GM19395 (cell line): ENCODE results near the gene C1orf159.
"Not testable (repeated sequence)": the region's sequence is repeated elsewhere in the genome, so short reads cannot be mapped to it uniquely, and the experiment has no call there.

ENCODE experiments used
- ATAC-seq: cut with Tn5 transposase; IDR thresholded peaks from one replicate; pipeline ENCODE4 v1.9.1; 2021; ENCODE audit warnings: mild to moderate bottlenecking, moderate library complexity; ENCODE audit not compliant: unreplicated experiment

Gene C1orf159

DNA sequence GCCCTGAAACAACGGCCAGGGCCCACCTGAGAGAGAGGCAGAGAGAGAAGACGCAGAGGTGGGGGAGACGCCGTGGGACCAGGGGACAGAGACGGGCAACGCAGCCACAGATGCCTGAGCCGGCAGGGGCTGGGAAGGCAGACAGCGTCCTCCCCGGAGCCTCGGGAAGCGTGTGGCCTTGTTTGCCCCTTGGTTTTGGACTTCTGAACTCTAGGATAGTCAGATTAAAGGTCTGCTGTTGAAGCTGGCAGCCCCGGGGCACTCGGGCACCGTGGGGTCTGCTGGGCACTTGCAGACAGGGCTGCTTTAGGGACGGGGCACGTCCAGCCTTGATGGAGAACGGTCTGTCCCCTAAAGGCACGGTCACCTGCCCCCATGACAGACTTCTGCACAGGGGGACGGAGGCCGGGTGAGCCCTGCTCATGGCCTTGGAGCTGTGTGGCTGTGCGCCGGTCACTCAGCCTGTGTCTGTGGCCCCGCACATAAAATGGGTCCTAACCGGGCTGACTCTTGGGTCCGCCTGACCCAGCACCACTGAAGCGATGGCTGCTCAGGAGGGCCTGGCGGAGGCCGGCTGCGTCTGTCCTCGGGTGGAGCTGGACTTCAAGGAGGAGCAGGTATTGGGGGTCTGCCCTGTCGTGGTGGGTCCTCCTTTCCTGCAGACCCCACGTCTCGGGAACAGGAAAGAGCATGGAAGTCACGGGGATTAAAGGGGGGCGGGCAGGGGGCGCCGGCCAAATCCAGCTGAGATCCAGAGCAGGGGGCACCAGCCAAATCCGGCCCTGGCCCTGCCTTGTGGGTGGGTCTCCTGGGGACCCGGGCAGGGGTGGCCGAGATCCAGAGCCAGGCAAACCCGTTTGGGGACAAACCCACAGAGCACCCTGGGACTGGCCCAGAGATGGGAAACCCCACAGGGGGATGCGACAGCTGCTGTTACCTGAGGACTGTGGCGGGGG lies 32.2 kb downstream of the C1orf159 start:
- no peak for ATAC-seq

DNA sequence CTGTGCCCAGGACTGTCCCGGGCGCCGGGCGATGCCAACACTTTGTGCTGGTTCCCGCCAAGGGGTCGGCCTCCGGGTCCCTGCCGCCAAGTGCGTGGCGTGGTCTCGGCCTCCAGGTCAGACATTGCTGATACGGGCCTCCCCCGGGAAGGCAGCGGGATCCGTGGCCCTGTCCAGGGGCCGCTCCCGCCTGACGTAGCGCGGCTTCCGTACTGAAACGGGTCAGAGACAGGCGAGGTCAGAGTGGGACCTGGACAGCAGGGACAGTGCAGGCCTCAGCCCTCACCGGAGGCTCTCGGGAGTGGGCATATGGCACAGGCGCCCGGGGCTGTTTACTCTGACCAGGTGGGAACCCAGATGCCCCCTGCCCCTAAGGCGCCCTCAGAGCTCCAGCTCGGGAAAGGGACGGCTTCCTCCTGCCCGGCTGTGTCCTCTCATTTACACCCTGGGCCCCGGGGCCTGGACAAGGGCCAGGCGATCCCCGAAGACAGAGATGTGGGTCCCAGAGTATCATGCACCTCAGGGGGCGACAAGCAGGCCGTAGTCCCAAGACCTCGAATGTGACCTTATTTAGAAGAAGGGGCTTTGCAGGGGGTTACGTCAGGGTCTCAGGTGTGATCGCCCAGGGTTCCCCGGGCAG lies 33.0 kb downstream of the C1orf159 start:
- ATAC-seq: no peak

DNA sequence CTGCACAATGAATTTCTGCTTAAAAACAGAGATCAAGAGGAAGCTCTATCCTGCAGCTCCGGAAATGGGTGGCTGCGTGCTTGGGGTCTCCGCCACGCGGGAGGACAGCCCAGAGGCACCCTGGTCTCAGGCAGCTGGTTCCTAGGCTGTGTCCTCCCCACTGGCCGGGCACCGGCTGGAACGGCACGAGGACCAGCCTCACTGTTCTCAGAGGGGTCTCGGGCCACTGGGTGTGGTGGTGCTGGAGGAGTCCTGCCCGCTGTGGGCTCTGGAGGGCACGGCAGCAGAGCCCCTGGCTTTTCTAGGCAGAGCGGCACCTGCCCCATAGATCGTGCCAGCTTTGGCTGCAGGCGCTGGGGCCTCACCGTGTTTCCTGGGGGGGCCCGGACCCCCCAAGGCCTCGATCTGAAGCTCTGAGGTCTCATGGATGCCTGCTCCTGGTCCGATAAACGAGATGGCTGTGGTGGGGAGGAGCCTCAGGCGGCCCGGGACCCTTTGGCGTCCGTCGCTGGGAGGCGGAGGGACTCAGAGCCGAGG lies 33.6 kb downstream of the C1orf159 start:
- no peak for ATAC-seq

DNA sequence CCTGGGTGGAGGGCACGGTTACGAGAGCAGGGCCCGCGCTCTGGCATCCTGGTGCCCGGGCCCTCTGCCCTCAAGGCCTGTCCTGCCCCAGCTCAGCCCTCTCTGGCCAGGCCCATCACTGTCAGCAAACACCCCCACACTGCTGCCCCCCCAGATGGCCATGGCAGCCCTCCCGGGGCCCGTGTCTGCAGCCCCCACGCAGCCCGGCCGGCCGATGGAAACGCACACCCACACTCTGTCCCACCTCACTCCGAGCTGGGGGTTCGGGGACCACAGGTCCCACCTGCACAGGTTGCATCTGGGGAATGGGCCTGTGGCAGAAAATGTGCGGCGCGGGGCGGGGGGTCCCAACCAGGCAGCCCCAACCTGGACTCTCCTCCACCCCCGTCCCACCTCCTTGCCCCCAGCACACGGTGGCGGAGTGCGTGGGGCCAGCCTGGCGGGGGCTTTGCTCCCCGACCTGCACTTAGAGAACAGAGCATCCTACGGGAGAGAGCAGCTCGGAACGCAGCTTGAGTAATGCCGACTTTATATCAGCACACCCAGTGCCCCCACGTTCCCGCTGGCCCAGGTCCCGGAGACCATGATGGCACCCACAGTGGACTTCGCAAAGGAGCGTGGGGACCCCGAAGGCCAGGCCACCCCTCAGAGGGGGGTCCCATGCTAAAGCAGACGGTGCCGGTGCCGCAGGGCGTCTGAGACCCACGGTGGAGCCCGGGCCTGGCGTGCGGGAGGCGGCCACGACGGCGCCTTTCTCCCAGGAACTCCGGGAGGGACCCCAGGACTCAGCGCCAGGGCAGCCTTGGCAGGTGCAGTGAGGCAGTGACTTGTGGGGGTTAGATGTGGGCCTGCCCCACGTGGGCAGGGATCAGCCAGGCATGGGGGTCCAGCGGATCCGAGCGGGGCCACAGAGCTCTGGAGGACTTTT lies 34.3 kb downstream of the C1orf159 start:
- ATAC-seq: no peak

DNA sequence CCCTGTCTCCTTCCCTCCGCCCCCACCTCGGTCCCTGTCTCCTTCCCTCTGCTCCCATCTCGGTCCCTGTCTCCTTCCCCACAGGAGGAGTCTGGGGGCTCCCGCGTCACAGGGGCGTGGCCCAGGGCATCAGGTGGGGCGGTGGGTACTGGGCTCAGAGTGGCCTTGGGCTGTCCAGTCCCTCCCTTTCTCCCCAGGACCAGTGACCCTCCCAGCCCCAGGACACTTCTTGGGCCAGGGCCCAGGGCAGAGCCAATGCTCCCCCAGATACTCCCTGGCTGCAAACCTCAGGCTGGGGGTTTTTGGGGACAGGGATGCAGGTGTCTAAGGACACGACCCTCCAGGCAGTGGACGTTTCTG lies 35.0 kb downstream of the C1orf159 start:
- ATAC-seq: no peak

DNA sequence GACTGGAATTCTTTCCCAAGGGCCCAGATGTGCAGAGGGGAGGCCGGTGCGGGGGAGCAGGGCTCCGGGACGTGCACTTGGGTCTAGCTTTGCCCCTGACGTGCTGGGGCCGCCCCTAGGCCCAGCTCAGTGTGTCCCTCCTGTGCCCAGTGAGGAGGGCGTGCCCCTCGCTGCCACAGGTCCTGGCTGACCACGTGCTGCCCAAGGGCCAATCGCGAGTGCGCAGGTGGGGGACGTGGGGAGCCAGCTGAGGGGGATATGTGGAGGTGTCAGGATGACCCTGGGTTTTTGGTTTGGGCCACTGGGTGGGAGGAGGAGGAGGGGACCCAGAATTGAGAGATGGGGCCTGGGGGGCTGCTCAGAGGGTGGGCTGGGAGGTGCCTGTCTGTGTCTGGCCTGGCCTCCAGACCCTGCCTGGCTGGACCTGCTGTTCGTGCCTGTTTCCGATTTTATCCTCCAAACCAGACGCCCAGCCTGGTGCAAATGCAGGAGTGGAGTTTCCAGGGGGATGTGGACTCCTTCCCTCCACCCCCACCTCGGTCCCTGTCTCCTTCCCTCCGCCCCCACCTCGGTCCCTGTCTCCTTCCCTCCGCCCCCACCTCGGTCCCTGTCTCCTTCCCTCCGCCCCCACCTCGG lies 35.6 kb downstream of the C1orf159 start:
- no peak for ATAC-seq

DNA sequence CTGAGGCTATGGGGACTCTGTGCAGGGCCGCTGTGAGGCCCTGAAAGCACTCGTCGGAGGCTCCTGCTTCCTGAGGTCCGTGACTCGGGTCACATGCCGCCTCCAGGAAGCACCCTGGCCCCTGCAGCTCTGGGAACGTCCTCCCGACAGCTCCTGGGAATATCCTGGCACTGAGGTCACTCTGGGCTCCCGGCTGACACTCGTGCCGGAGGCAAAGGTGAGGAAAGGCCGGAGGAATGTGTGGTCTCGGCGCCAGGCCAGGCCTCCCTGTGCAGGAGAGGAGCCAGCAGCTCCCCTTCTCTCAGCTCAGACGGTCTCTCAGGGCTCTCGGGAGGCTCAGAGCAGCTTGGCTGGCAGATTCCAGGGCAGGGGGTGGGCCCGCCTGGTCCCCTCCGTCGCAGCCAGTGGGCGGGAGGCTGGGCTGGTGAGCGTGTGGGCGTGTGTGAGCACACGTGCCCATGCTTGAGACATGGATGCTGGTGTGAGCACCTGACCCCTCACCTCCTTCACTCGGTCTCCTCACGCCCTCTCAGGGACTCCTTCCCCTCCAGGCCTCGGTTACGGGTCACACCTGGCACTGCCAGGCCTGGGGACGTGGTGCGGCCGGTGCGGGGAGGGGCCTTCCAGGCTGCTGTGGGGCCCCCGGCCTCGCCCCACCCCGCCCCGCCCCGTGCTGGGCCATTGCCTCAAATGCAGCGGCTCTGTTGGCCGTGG lies 36.3 kb downstream of the C1orf159 start:
- ATAC-seq: no peak

DNA sequence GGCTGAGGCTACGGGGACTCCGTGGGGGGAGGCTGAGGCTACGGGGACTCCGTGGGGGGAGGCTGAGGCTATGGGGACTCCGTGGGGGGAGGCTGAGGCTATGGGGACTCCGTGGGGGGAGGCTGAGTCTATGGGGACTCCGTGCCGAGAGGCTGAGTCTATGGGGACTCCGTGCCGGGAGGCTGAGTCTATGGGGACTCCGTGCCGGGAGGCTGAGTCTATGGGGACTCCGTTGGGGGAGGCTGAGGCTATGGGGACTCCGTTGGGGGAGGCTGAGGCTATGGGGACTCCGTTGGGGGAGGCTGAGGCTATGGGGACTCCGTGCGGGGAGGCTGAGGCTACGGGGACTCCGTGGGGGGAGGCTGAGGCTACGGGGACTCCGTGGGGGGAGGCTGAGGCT lies 38.5 kb downstream of the C1orf159 start:
- not testable (repeated sequence) for ATAC-seq

DNA sequence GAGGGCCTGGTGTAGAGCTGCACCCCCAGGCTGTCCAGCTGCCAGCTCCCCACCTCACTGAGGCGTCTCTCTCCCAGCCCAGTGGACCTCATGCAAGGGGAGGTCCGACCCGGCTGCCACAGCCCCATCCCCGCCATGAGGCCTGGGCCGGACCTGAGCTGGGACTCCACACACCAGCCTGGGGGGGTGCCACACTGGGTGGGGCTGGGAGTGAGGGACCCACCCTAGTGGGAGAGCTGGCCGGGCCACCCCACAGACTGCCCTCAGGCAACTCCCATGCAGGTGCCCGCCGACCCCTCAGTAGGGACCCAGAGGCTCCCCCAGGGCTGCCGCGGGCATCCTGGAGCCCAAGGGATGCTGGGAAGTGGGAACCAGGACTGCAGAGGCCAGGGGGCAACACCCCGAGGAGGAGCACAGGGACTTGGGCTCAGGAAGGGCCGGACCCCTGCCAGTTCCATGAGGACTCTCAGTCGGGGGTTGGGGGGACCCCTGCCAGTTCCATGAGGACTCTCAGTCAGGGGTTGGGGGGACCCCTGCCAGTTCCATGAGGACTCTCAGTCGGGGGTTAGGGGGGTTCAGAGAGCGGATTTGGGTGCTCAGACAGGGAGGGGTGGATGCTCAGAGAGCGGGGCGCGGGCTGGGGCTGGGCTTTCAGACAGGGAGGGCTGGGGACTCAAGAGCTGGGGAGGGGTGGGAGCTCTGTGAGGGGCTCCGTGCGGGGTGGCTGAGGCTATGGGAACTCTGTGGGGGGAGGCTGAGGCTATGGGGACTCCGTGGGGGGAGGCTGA lies 40.5 kb downstream of the C1orf159 start:
- ATAC-seq: no peak

DNA sequence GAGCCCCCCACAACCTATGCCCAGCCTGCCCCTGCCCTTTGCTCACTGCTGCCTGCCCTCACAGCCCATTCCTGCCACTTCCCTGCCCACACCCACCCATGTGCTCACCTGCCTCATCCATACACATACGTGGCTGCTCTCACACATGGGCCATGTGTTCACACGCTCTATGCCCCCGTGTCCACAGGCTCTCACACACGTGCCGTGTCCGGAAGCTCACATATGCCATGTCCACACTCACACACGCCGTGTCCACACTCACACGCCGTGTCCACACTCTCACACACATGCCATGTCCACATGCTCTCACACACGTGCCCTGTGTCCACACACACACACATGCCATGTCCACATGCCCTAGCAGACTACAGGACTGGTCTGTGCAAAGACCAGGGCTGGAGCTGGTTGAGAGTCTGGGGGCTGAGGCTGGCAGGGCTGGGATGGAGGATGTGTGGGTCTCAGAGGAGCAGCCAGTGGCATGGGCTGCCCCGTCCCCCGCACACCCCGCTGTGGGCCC lies 41.2 kb downstream of the C1orf159 start:
- no peak for ATAC-seq

DNA sequence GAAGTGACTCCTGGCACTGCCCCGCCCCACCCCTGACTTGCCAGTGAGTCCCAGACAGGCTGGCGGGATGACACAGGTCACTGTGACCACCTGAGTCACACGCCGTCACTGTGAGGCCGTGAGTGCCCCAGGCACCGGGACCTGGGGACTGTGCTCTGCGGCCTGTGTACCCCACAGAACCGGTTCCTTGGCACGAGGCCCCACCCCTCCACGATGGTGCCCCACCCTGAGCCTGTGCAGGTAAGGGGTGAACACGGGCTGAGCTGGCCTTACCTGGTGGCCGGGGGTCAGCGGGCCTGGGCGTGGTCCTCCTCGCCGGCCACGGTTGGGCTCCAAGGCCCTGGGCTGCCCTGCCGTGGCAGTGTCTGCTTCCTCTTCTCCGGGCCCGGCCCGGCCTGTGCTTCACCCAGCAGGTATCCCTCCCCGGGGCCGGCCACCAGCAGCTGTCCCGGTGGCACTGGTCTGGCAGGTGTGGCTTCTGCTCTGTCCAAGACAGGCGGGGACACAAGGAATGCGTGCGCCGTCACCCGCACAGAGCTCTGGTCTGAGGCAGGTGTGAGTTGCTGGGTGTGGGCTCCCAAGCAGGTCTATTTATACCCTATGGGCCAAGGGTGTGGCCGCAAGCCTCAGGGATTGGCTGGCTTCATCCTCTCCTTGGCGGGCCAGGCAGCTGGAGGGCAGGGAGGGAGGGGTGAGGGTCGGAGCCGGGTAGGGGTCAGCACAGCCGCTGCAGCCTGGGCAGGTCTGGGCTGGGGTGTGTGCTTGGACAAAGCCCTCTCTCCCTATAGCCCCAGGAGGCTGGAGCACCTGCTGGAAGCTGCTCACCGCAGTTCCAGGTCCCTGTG lies 41.9 kb downstream of the C1orf159 start, which contains the start of gene RNF223:
TSS of gene RNF223 (minus strand) at position 564 of the 845 bp plus-strand sequence. CDS start 1,740 bp downstream, outside the sequence.
- no peak for ATAC-seq

DNA sequence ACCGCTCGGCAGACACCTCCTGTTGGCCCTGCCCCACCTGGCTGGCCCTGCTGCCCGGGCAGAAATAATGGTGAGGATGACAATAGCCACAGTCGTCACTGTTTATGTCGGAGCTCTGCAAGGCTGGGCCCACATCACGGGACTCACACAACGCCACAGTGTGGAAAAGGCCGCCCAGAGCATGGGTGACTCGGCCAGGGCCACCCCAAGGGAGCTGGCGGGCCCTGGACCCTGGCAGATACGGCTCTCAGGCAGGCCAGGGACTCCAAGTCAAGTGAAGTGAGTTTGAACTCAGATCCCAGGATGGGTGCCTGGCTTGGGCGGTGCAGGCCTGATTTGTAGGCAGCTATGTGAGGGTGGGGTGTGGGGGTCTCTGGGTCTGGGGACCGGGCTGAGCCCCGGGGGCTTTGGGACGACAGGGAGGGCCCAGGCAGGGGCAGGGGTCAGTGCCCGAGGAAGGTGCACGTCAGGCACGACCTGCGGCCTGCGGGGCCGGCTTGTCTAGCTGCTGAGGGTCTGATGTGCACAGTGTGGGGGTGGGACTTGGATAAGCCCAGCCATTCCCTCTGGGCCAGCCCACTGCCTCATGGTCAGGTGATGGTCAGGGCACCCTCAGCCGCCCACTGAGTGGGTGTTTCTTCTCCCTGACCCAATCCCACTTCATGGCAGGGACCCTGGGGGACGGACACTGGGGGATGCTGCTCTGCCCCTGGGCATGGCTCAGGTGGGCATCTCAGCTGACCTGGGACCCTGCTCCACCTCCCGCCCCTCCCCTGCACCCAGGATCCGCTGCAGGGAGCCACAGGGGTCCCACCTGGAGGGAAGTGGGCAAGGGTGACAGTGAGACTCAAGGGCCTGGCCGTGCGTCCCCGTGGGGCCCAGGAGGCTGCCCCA lies 42.8 kb downstream of the C1orf159 start:
- no peak for ATAC-seq

DNA sequence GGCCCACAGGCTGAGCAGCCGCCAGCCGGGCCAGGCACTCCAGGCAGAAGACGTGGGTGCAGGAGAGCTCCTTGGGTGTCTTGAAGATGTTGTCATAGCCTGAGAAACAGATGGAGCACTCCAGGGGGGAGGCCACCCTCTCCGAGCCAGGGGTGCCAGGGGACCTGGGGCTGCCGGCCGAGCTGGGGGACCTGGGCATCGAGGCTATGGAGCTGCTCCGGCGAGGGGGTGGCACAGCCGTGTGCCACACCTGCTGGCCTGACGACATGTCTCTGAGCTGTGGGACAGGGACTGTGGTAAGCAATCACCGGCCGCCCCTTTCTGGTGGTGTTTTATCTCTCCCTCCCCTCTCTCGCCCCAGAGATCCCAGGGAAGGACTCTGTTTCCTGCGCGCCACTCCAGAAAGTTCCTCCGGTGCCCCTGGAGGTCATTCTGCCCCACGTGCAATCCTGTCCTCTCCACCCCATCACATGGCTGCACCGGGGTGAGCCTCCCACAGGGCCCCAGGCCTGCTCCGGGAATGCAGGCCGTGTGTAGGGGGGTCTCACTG lies 43.5 kb downstream of the C1orf159 start:
- no peak for ATAC-seq

DNA sequence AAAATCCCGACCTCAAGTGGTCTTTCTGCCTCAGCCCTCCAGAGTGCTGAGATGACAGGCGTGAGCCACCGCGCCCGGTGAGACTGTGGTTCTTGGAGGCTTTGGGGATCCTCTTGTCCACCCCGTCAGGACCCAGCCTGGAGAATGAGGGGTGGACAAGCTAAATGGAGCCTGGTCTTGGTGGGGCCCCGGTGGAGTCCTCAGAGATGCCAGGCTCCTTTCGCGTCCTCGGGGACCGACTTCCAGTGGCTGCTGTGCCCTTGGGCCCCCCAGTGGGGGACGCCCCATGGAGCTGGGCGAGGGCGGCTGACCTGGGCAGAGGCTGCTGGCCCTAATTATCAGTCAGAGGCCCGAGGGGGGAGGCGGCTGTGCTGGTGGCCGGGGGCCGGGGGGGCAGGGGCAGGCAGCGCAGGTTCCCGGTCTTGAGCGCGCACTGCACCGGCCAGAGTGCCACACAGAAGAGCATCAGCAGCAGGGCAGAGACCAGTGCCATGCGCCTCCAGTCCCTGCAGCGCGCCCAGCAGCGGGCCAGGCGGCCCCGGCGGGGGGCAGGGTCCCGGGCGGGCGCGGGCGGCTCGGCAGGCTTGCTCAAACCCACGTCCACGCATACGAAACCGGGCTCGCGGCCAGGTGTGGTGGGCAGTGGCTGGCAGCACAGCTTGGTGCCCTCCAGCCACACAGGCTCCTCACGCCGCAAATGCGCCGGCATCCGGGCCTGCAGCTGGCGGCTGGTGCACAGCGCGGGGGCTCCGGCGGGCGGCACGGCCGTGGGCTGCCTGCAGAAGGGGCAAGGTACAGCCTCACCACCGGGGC lies 44.2 kb downstream of the C1orf159 start:
- ATAC-seq: no peak
